AG08396 (cell line): ENCODE data around the gene SHISA7.
A peak's percentile ranks its signal among the peaks of the same experiment; 100 is the strongest.

ENCODE experiments used
- DNase-seq: peaks from one replicate; pipeline ENCODE4 v3.0.0; 2012; ENCODE audit warnings: low spot score, mixed read lengths

SHISA7 gene

DNA sequence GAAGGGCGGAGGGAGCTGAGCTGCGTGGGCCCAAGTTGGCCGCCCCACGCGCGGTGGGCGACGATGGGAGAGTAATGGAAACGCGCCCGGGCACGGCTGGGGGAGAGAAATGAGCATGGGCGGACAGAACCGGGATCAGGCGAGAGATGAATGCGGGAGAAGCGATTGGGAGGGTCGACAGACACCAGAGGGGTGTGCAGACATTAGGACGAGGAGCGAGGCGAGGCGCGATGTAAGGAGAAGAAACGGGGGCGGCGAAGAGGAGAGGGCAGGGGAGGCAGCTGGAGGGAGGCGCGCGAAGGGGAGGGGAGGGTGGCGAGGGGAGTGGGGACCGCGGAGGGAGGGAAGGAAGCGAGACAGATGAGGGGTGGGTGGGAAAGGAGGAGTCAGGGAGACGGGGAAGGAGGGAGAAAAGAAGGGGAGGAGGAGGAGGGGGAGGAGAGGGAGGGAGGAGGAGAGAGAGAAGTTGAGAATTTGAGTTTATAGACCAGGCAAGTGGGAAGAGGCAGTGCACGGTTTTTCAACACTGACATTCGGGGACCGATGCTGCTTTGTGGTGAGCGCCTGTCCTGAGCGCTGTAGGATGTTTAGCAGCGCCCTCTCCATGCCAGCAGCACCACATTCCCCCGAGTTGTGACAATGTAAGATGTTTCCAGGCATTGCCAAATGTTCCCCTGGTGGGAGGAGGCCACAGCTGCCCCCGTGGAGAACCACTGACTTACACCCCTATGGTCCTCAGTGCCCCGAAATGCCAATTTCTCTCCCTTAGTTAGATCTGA is at the start of gene SHISA7:
Gene SHISA7 (minus strand): TSS at position 256 of the 779 bp plus-strand sequence. CDS start 437 bp downstream, outside the sequence.
- DNase-seq: no peak

DNA sequence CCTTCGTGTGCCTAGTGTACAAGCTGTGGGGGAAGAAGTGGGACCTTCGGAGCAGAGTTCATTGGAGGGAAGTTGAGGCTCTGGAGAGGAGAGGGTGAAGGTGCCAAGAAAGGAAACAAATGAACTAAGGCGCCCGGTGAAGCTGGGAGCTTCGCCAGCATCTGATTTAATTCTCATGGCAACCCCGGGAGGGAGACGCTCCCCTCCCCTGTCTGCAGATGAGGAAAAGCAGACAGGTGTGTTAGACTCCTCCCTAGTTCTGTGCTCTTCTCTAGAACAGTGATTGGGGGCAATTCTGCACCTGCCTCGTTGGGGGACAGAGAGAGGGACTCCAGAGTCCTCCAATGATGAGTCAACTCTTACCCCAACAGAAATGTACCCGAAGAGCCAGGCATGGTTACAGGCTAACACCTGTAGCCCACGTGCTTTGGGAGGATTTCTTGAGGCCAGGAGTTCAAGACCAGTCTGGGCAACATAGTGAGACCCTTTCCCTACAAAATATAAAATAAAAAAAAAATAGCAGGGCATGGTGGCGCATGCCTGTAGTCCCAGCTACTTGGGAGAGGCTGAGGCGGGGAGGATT is 49.4 kb upstream of the SHISA7 start:
- DNase-seq: no peak

DNA sequence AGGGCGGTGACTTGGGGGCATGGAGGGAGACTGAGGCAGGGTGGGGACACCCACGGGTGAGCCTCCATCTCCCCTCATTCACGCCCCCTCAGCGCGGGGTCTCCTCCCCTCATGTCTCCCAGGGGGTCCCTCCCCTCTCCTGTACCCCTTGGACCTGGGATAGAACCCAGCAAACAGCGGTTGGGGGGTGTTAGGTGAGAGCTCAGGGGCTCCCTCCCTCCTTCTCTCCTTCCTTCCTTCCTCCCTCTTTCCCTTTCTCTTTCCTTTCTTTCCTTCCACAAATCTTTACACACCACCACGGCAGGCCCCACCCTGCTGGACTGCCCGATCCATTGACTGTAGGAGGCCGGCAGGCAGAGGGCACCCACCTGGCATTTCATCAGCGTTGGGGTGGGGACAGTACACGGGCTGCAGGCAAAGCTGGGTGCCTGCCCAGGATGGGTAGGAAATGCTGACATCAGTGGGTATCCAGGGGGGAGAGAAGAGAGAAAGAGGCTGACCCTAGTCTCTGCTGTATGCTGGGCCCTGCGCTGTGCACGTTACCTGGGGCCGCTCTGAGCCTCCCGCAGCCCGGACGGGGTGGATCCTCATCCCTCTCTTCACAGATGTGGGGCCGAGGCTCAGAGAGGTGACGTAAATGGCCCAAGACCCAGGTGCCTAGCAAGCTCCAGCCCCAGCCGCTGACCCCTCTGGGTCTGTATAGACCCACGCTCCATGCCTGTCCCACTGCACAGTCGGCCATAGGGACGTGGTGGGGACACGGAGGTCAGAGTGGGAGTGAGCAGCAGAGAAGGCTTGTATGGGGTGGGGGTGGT is 48.7 kb upstream of the SHISA7 start:
- DNase-seq: no peak

DNA sequence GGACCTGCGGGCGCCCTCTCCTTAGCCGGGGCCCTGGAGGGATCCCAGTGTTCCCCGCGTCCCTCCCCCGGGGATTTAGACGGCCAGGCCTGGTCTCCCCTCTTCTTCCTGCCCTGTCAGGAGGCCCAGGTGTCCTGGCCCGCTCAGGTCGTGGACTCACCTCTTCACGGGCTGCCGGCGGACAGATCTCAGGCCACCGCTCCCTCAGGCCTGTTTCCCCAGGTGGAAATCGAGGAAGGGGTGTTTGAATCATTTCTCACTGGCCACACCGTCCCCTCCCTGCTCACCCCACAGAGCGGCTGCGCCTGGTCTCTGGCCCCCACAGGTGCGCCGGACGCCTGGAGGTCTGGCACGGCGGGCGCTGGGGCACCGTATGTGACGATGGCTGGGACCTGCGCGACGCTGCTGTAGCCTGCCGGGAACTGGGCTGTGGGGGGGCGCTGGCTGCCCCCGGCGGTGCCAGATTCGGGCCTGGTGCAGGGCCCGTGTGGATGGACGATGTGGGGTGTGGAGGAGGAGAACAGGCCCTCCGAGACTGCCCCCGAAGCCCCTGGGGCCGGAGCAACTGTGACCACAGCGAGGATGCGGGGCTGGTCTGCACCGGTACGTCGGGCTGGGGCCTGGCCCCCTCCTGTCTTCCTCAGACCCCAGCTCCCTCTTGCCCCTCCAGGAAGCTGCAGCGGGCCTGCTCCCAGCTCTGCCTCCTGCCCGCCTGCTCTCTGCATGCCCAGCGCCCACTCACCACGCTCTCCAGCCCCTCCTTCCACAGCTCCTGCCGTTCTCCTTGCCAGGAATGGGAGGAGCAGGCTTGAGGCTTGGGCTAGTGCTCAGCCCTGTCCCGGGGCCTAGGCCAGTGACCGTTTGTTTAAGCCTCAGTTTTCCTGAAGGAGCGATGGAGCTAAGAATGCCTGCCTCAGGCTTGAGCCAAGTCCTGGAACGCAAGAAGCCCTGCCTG is 47.7 kb upstream of the SHISA7 start:
- DNase-seq: no peak

DNA sequence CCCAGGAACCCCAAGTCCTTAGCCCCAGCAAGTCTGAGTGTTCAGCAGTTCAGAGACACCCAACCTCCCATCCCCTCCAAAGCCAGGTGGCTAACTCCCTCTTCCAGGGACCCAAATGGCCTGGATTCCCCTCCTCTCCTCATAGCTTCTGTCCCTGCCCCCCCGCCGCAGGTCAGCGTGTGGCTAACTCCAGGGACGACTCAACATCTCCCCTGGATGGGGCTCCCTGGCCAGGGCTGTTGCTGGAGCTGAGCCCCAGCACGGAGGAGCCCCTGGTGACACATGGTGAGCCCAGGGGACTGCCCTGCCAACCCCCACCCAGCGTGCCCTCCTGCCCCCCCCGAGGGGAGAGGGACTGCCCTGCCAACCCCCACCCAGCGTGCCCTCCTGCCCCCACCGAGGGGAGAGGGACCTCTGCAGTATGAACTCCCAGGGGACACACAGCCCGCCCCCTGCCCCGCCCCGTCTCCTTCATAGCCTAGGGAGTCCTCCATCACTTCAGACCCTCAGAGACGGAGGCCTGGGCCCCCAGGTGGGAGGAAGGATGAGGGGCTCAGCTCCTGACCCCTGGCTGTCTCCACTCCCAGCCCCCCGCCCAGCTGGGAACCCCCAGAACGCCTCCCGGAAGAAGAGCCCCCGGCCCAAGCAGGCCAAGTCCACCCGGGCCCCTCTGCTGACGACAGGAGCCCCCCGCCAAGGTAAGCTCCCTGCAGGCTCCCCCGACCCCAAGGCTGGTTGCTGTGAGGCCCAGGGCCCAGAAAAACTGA is 46.8 kb upstream of the SHISA7 start:
- no peak for DNase-seq

DNA sequence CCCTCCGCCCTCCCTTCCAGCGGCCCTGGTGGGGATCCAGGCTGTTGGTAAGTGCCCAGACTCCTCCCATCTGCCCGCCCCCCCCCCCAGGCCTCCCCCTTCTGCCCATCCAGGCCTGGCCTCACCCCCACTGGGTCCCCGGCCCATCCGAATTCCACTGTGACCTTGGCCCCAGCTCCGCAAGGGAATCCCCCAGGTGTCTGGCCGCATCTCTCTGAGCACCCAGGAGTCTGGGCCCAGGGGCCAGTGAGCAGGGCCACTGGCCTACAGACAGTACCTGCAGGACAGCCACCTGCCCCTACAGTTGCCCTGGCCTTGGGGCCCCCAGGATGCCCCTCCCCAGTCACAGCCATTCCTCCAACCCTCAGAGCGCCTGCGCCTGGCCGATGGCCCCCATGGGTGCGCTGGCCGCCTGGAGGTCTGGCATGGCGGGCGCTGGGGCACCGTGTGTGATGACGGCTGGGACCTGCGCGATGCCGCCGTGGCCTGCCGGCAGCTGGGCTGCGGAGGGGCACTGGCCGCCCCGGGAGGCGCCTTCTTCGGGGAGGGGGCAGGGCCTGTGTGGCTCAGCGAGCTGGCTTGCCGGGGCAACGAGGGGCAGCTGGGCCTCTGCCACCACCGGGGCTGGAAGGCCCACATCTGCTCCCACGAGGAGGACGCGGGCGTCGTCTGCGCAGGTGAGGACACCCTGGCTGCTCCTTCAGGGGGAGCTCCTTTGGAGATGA is 46.0 kb upstream of the SHISA7 start:
- DNase-seq: peak; percentile 72

DNA sequence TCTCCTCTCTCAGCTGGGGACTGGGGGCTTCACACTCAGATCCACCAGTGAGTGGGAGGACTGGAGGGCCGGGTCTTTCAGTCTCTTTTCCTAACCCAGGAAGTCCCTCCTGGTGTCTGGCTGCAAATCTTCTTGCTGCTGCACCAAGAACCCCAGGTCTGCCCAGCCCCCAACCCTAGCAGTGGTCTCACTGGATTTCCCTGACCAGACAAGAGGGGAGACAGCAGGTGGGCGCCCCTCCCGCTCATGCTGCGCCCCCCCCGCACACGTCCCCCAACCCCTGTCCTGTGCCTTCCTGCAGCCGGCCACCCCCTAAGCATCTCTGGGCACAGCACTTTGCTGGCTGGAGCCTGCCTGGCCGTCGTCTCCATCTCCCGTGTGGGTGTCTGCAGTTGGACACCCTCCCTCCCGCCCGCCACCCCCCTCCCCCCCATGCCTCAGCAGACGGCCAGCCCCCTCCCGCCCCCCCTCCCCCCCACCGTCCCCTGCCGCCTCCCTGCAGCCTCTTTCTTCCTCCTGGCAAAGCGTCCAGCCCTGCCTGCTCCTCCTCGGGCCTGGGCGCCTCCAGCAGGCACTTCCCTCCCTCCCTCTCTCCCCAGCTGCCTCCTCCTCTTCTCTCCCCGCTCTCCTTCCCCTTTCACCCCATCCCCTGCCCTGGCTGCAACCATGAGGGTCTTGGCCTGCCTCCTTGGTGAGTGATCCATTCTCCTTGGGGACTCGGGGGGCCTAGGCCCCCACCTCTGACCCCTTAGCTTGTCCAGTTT is 45.0 kb upstream of the SHISA7 start, which contains the start of gene SSC5D:
Gene SSC5D (plus strand): TSS at position 513 of the 764 bp plus-strand sequence. CDS start 154 bp downstream, at position 667.
- DNase-seq: peak; percentile 78

DNA sequence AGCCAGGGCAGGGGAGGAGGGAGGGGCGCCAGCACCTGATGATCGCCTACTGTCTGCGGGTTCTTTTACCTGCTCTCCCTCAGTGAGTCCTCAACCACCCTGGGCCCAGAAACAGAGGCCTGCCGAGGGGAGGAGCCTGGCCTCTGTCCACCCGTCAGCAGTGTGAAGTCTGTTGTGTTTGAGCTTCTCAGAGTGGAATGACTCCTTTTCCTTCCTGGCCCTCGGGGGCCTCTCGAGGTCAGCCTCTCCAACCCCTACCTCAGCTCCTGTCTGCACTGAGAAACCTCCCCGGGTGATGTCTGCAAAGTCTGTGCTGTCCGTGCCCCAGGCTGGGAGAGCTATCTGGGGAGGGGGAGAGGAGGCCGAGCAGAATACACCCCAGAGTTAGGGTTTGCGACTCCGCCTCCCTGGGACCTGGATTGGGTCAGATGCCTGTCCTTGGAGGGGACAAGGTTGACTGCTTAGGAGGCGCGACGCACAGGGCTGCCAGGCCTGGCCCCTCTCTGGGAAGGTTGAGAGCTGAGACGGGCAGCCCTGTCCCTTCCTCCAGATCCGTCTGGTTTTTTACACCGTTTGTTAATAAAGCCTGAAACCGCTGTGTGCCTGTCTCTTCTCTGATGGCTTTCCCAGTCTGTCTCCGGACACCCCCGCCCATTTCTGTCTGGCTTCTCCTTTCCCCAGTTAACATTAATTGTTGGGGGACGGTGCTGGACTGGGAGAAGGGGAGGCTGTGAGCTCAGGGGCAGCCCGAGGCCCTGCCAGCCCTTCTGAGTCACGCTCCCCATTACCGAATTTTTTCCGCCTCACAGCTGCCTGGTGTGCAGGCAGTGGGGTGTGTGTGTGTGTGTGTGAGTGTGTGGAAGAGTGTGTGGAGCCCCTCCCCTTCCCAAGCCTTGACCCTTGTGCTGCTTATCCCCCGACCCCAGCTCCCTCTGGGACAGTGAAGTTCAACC is 44.1 kb upstream of the SHISA7 start:
- DNase-seq: peak; percentile 94

DNA sequence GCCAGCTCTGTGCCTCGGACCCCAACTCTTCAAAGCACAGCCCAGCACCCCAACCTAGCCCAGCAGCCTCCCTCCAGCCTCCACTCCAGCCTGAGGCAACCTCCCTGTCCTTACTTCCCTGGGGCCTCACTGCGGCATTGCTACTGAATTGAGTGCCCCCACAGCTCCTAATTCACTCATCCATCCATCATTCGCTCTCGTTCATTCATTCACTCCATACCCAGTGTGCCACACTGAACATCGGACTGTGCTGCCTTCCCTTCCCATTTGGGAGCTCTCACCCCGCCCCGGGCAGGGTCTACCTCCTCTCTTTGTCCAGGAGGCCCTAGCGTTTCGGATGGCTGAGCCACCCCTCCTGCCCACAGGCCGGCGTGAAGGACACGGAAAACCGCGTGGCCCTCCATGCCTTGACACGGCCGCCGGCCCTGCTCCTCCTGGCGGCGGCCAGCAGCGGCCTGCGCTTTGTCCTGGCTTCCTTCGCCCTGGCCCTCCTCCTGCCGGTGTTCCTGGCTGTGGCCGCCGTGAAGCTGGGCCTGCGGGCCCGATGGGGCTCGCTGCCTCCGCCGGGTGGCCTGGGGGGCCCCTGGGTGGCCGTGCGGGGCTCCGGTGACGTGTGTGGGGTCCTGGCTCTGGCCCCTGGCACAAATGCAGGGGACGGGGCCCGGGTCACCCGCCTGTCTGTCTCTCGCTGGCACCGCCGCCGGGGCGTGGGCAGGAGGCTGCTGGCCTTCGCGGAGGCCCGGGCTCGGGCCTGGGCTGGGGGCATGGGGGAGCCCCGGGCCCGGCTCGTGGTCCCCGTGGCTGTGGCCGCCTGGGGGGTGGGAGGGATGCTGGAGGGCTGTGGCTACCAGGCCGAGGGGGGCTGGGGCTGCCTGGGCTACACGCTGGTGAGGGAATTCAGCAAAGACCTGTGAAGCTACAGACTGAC is 43.2 kb upstream of the SHISA7 start:
- peak; percentile 78 for DNase-seq

DNA sequence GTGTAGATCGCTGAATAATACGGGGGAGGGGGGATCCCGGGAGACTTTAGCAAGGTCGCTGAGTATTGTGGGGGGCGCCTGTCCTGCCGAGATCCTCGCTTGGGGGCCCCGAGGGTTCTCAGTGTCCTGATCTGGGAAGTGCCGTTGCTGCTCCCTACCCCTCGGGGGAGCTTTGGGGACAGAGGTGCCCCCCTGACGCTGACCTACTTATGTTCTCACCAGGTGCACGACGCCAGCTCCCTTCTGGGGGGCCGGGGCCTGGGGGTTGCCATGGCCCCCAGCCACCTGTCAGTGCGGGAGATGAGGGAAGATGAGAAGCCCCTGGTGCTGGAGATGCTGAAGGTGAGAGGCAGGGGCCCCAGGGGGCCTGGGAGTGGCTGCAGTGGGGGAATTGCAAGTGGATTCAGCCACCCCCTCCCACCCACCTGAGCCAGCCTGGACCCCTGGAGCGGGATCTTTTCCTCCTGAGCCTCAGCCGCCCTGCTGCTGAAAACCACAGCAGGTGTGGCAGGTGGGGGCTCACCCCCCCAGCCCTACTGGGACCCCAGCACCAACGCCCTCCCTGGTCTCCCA is 42.4 kb upstream of the SHISA7 start:
- DNase-seq: no peak

DNA sequence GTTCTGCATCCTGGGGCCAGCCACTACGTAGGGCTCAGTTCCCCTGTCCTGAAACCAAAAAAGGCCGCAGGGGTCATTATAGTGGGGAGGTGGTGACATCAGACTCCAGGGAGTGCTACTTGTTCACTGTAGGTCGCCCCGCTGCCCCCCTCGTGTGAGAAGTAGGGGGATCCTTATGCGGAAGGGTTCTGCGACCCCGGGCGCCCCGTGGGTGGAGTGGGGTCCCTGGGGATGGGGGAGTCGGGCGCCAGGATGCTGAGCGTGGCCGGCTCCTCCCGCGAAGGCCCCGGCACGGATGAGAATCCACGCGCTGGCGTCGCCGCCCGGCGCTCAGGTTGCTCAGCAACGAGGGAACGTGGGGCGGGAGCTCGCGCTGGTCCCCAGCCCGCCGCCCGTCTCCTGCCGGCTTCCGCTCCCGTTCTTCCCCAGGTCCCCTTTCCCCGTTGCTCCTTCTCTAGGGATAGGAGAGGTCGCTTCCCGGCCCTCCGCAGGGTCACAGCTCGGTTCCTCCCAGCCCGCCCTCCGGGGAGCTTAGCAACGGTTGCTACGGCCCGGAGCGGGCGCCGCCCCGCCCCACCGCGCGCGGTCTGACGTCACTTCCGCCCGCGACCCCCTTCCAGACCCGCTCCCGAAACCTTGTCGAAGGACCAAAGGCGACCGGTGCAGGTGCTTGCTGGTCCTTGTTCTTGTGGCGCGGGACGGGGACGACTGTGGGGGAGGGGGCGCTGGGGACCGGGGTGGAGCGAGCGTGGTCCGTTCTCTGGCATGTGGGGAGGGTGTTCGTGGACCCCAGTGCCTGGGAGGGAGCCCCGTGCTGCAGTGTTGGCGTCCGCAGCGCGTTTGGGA is 41.7 kb upstream of the SHISA7 start, which contains the start of gene NAT14:
Gene NAT14 (plus strand): TSS at position 596 of the 846 bp plus-strand sequence. CDS start 521 bp downstream, outside the sequence.
- DNase-seq: peak; percentile 93

DNA sequence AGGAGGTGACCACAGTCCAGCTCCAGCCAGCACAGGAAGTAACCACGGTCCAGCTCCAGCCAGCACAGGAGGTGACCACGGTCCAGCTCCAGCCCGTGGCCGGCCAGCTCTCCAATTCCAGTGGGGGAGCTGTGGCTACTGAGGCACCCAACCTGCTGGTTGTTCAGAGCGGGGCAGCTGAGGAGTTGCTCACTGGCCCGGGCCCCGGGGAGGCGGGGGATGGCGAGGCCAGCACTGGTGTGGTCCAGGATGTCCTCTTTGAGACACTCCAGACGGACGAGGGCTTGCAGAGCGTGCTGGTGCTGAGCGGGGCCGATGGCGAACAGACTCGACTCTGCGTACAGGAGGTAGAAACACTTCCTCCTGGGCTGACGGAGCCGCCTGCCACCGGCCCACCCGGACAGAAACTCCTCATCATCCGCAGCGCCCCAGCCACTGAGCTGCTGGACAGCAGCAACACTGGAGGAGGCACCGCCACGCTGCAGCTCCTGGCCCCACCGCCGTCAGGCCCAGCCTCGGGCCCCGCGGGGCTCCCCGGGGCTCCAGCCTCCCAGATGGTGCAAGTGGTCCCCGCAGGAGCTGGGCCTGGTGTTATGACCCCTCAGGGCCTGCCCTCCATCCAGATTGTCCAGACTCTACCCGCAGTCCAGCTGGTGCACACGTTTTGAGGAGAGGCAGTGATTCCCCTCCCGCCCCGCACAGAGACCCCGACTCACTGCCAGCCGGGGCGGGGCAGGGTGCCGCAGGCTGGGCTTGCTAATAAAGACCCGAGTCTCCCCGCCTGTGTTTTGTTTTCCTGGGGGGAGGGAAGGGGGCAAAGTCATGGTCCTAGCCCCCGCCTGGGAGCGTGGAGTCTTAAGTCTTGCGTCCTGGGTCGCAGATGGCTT is 40.8 kb upstream of the SHISA7 start:
- no peak for DNase-seq

DNA sequence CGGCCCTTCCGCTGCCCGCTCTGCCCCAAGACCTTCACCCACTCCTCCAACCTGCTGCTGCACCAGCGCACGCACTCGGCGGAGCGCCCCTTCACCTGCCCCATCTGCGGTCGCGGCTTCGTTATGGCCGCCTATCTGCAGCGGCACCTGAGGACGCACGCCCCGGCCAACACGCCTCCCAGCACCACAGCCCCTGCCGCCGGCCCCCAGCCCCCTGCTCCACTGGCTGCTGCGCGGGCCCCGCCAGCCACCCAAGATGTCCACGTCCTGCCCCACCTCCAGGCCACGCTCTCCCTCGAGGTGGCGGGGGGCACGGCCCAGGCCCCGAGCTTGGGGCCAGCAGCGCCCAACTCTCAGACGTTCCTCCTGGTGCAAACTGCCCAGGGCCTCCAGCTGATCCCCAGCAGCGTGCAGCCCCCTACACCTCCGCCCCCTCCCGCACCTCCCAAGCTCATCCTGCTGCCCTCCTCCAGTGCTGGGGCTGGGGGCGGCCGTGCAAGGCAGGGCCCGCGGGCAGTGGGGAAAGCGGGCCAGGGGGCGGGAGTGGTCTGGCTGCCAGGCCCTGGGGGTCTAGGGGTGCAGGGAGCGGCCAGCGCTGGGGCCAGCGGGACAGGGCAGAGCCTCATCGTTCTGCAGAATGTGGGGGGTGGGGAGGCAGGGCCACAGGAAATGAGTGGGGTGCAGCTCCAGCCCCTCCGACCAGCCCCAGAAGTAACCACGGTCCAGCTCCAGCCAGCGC is 40.0 kb upstream of the SHISA7 start:
- no peak for DNase-seq
